ENCODE measurements around the gene ATP2B2.

GRCh38 chr3:10440684-10441083 lies 64.7 kb downstream of the ATP2B2 start:
- TF ChIP-seq EZH2 (IDR thresholded peaks at IDR 0.05; ENCODE audit: borderline replicate concordance, low read depth, low read length) = no peak
- no peak for TF ChIP-seq ZNF23 (CRISPR knock-in tag; IDR thresholded peaks at IDR 0.05)
- TF ChIP-seq ZBTB33 (CRISPR knock-in tag; IDR thresholded peaks at IDR 0.05) = no peak
- TF ChIP-seq CTCF (IDR thresholded peaks at IDR 0.05 in 2 of 3, conservative IDR thresholded peaks at IDR 0.05 in 1 of 3; ENCODE audit: insufficient read depth in 2 of 3, low read depth in 1 of 3, low read length in 3 of 3) = no peak
- no peak for TF ChIP-seq SMARCE1 (IDR thresholded peaks at IDR 0.05)
